Left lobe of liver (tissue), 2 donors: ENCODE data around the gene ISG20. TPM values are rescaled to one million over a fixed set of nuclear protein-coding genes. Genes with fewer than 3 reads are reported as not detected.
A peak's percentile ranks its signal among the peaks of the same experiment; 100 is the strongest.

ENCODE experiments used
- ATAC-seq: fragments of 200-7000 bp; cut with Tn5 transposase; one replicate; pipeline ENCODE4 v1.9.1; 2020; ENCODE audit warnings: mild to moderate bottlenecking, moderate library complexity
- DNase-seq: peaks from one replicate; pipeline ENCODE4 v3.0.0-alpha.2; 2020; ENCODE audit warnings: low spot score
- total RNA-seq: library from RNA; stranded (reverse); gene quantifications from one replicate; pipeline ENCODE4 v1.2.1, GENCODE V29; 2021
- donor health status: DM: no; HTN: no; CAD: no; lungs with moderate emphysema.
- donor health status: DM: no; HTN: yes; CAD: no.

Gene ISG20
- total RNA-seq, 1 donor from 2014 or later = 5.7 TPM

- DNase-seq (no peak), ATAC-seq (no peak)
These were observed 13.8 kb downstream of the ISG20 start for GRCh38 chr15:88652456-88653199.

- no peak for DNase-seq
- ATAC-seq = no peak
These were observed 14.6 kb downstream of the ISG20 start for GRCh38 chr15:88653200-88654064.

- ATAC-seq (no peak), DNase-seq (no peak)
These were observed 15.8 kb downstream of the ISG20 start for GRCh38 chr15:88654430-88655102.

- no peak for ATAC-seq
- no peak for DNase-seq
These were observed 16.3 kb downstream of the ISG20 start for GRCh38 chr15:88655103-88655553.

- ATAC-seq (no peak), DNase-seq (no peak)
These were observed 17.1 kb downstream of the ISG20 start for GRCh38 chr15:88655800-88656488.

- DNase-seq = no peak
- peak; percentile 29 for ATAC-seq
These were observed 18.0 kb downstream of the ISG20 start for GRCh38 chr15:88656760-88657221.

- no peak for DNase-seq
- ATAC-seq = peak; percentile 83
These were observed 18.7 kb downstream of the ISG20 start for GRCh38 chr15:88657326-88658069.

DNA sequence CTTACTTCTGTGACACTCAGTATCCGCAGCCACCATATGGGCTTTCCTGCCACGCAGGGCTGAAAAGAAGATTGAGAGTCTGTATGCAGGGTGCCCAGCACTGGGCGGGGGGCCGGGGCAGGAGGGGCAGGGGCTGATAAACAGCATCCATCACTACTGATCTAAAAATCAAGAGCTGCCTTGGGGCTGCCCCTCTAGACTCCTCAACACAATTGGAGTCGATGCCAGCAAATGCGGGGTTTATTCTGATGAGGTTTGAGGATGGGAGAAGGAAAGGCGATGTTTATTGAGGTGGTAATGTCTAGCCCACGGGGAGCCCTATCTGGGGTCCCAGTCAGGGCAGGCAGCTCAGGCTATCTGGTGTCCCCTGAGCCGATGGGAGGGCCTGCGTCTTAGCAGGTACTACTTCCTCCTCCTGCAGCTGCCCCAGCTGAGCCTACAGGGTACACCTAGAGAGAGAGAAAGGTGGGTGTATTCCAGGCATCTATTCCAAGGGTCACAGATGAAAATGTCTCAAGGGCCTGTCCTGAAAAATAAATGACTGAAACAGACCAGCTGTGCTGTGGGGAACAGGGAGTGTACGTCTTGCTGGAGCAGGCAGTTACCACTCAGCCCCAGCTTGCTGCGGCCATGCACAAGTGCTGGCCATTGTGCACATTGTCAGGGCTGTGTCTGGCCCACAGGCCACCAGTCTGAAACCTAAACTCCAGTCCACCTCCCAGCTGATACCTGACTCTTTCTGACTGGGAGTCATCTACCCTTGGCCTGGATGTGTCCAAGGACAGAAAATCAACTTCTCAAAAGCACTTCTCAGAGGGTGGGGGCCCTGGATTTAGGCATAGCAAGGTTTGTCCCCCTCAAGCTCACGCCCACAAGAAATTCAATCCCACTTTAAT, 19.5 kb downstream of the ISG20 start:
- DNase-seq (no peak), ATAC-seq (no peak)

DNA sequence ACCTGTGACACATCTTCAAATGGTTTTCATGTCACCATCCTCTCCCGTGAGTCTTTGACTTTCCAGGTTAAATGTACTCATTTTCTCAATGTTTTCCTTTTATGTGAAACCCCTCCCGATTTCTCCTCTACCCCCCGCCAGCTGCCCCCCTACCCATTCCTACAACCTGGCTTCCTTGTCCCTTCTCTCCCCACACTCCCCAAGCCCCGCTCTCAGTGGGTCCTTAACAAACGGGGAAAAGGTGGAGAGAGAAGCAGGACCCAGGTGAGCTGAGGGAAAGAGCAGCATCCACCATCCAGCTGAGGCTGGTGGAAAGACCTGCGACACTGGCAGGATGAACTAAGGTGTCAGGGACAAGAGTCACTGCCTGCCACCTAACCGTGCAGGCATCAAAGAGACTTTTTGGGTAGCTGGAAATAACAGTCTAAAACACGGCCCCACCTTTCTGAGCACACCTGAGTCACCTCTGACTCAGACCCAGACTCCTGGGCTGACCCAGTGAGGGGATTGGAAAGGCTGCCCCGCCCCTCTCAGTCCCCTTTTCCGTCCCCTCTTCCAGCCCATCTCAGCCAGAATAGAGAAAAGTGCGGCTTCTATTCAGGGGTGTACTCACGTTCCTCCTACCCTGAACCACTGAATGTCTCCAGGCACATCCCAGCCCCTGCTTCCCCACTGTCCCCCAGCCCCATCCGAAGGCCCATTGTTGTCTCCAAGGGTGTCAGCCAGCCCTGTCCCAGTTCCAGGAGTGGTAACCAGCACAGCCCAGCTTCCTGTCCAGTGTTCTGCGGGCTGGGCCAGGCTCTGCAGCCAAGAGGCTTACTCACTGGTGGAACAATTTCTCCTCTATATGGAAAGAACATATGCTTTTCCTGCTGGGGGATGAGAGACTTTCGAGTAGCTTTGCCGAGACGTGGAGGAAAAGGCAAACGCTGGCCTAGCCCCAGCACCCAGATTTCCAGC, 20.4 kb downstream of the ISG20 start:
- ATAC-seq (no peak), DNase-seq (no peak)

- no peak for DNase-seq
- no peak for ATAC-seq
These were observed 22.4 kb downstream of the ISG20 start for GRCh38 chr15:88661041-88661700.

- no peak for ATAC-seq
- DNase-seq = no peak
These were observed 23.1 kb downstream of the ISG20 start for GRCh38 chr15:88661761-88662556.

DNA sequence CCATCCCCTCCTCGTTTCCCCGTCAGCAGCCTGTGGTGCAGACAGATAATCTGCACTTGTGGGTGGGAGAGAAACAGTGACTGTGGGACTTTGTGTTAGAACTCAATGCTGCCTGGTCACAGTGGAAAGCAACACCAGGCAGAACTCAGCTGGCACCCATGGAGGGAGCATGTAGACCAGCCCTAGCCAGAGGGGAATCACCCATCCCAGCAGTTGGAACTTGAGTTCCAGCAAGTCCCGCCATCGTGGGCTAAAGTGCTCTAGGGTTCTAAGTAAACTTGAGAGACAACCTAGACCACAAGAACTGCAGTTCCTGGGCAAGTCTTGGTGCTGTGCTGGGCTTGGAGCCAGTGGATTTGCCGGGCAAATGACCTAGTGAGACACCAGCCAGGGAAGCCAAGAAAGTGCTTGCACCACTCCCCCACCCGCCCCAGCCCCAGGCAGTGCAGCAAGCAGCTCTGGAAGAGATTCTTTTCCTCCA, 24.4 kb downstream of the ISG20 start:
- ATAC-seq (peak; percentile 40), DNase-seq (no peak)

GRCh38 chr15:88664151-88664778, 25.4 kb downstream of the ISG20 start:
- DNase-seq = no peak
- peak; percentile 65 for ATAC-seq

DNA sequence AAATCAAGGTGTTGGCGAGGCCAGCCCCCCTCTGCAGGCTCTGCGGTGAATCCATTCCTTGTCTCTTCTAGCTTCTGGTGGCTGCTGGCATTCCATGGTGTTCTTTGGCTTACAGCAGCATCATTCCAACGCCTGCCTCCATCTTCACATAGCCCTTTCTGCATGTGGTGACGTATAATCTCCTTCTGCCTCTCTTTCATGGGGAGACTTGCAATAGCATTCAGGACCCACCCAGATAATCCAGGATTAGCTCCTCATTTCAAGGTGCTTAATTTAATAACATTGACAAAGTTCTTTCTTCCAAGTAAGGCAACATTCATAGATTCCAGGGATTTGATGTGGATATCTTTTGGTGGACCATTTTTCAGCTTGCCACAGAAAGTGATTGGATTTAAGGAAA, 35.8 kb downstream of the ISG20 start:
- DNase-seq = no peak
- ATAC-seq = no peak

GRCh38 chr15:88678755-88679154, 39.9 kb downstream of the ISG20 start:
- ATAC-seq (no peak), DNase-seq (no peak)
